ENCODE results near the gene P2RX1. TPM values are rescaled to one million over a fixed set of nuclear protein-coding genes. Genes with fewer than 3 reads are reported as not detected.
A peak's percentile ranks its signal among the peaks of the same experiment; 100 is the strongest.

Gene P2RX1
- total RNA-seq, 1 donor from 2014 or later = not detected

DNA sequence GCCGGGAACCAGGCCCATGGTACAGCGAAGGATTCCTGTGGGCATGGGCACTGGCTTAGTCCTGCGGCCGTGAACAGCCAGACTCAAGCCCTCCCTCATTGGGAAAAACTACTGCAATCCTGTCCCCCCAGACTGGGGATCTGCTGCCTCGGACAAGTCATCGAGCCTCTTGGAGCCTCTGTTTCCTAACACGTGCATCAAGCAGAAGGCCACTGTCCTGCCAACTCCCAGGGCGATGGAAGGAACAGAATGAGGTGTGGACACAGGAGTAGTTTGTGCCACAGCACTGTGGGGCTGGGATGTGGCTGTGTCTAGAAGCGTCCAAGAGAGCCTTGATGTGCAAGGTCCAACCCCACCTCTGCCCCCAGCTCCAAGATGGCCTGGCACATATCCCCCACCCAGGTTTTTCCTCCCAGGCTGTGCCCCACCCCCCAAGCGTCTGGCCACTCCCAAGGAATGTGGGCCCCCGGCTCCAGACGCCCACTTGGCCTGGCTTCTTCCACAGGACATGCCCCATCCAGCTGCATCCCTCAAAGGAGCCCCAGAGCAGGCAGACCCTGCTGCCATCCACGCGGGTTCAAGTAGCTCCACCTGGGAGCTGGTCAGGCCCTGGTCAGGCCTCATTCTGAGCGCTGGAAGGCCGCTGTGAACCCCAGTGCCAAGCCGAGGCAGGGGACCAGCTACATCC is 26.8 kb downstream of the P2RX1 start:
- DNase-seq (ENCODE audit: low read depth in 2 of 2) = no peak

DNA sequence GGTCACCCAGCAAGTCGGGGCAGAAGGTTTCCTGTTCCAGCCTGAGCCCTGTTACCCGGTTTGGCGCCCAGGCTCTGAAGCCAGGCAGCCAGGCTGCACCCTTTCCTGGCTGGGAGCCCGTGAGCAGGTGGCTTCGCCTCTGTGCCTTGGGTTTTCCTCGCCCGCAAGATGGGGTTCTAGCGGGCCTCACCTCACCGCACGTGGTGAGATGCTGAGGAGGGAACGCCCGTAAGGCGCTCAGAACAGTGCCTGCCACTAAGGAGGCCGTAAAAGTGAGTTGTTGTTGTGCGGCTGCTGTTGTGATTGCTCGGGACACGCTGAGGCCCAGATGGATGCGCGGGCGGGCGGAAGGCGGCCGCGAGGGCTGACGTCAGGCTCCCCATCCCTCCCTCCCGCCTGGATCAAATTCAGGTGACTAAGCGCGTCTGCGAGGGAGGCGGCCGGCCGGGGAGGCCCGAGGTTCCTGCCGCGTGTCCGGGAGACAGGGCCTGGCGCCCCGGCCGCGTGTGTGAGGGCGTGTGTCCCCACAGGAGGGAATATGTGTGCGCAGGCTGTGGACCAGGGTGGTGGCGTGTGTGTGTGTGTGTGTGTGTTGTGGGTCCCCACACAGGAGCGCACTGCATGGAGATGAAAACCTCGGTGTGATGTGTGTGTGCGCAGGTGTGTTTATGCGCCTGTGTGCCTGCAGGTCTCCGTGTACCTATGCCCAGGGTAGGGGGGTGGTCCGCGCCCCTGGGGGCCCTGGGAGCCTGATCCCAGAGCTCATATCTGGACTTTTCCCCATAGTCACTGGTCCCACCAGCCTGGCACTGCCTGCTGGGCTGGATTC is 27.7 kb downstream of the P2RX1 start:
- peak; percentile 87 to 90 for DNase-seq (ENCODE audit: low read depth in 2 of 2)

GRCh38 chr17:3887804-3888203 is 28.5 kb downstream of the P2RX1 start:
- peak in 1 of 2 donors; percentile 59 for DNase-seq (ENCODE audit: low read depth in 2 of 2)

GRCh38 chr17:3887394-3887793 is 28.9 kb downstream of the P2RX1 start:
- no peak for DNase-seq (ENCODE audit: low read depth in 2 of 2)

- DNase-seq (ENCODE audit: low read depth in 2 of 2) = peak; percentile 13 to 39
Measured at GRCh38 chr17:3886776-3887175, 29.5 kb downstream of the P2RX1 start.

DNA sequence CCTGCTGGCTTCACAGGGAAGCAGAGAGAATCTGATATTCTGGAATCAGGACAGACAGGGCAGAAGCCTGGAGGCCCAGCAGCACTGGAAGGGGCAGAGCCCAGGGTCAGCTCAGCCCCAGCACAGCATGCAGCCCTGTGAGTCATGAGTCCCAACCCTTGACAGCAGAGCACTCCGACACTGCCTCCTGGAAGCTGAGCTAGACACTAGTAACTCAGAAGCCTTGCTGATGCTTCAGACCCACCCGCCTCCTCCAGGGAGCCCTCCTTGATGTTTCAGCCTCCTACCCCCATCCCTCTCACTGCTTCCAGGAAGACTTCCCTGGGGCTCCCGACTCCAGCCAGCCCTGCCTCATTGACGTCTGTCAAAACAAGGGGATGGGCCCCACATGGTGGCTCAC is 30.3 kb downstream of the P2RX1 start:
- DNase-seq (ENCODE audit: low read depth in 2 of 2) = peak in 1 of 2 donors; percentile 61

GRCh38 chr17:3885271-3885670 is 31.0 kb downstream of the P2RX1 start:
- DNase-seq (ENCODE audit: low read depth in 2 of 2) = peak in 1 of 2 donors; percentile 46

DNA sequence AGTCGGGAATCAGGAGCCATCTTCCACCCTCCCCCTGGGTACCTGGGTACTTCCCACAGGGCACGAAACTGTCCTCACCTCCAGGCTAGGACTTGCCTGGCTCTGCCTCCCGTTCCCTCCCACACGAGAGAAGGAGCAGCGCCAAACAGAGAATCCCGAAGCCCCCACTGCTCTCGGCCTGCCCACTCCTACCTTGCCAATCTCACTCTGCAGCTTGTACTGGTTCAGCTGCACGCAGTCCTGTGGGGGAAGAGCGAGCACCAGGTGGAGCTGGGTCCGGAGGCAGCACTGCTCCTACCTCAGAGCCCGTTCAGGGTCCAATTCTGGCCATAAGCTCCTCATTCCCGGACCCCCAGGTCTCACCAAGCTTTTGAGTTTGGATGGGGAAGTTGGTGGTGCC is 32.1 kb downstream of the P2RX1 start:
- no peak for DNase-seq (ENCODE audit: low read depth in 2 of 2)

DNA sequence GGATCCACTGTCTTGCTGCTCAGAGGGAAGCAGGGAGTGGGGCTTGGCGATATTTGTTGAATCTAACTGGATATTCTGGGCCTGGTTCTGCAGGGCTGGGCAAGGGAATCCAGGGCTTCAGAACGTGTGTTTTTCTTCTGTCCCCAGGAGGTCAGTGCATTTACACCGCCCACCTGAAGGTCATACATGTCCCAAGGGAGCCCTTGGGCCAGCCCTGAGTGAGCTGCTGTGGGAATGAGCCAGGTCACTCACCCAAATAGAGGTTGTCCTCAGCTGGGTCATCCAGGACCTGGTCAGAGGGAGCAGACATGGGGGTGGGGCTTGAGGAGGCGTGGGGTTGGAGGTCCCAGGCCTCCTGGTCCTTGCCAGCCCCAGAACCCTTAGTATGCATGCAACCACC is 34.0 kb downstream of the P2RX1 start:
- no peak for DNase-seq (ENCODE audit: low read depth in 2 of 2)

GRCh38 chr17:3880983-3881382 is 35.3 kb downstream of the P2RX1 start:
- DNase-seq (ENCODE audit: low read depth in 2 of 2) = no peak

GRCh38 chr17:3879591-3880417 is 36.5 kb downstream of the P2RX1 start:
- DNase-seq (ENCODE audit: low read depth in 2 of 2) = no peak

DNA sequence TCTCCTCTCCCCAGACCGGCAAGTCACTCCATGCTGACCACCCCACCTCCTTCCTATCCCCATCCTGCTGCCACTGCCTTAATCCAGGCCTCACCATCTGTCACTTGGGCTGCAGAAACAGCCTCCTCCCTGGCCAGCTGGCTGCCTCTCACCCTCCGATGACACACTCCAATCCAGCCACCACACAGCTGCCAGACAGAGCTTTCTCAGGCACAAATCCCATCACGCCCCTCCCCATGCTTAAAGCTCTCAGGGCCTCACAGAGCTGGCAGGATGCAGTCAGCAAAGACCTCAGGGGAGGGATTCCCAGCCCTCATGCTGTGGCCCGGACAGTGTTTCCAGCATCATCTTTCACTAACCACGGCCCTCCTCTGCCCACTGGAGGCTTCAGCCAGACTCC is 37.1 kb downstream of the P2RX1 start:
- no peak for DNase-seq (ENCODE audit: low read depth in 2 of 2)

GRCh38 chr17:3877220-3877619 is 39.0 kb downstream of the P2RX1 start:
- DNase-seq (ENCODE audit: low read depth in 2 of 2) = no peak

GRCh38 chr17:3875317-3875716 is 40.9 kb downstream of the P2RX1 start:
- no peak for DNase-seq (ENCODE audit: low read depth in 2 of 2)

GRCh38 chr17:3873862-3874261 is 42.4 kb downstream of the P2RX1 start:
- no peak for DNase-seq (ENCODE audit: low read depth in 2 of 2)

- DNase-seq (ENCODE audit: low read depth in 2 of 2) = peak; percentile 43 to 60
Measured at GRCh38 chr17:3870871-3871306, 45.4 kb downstream of the P2RX1 start.

DNA sequence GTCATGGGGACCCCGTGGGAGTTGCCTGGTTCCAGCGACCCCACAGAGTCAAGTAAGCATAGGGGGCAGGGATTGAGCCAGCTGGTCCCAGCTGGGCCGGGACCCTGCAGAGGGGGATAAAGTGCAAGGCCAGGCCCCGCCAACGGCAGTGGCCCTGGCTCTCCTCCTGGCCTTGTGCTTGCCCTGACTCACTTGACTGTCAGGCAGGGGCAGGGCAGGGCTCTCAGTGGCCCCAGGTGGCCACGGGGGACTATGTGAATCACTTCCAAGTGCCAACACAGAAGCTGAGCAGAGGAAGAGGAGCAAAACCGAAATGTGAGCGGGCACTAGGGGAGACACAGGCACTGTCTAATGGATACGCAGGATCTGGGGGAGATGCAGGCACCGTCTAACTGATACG is 48.7 kb downstream of the P2RX1 start:
- no peak for DNase-seq (ENCODE audit: low read depth in 2 of 2)

GRCh38 chr17:3867106-3867505 is 49.2 kb downstream of the P2RX1 start:
- DNase-seq (ENCODE audit: low read depth in 2 of 2) = no peak

- DNase-seq (ENCODE audit: low read depth in 2 of 2) = no peak
Measured at GRCh38 chr17:3866276-3866675, 50.0 kb downstream of the P2RX1 start.

GRCh38 chr17:3865176-3865575 is 51.1 kb downstream of the P2RX1 start:
- peak in 1 of 2 donors; percentile 19 for DNase-seq (ENCODE audit: low read depth in 2 of 2)

DNA sequence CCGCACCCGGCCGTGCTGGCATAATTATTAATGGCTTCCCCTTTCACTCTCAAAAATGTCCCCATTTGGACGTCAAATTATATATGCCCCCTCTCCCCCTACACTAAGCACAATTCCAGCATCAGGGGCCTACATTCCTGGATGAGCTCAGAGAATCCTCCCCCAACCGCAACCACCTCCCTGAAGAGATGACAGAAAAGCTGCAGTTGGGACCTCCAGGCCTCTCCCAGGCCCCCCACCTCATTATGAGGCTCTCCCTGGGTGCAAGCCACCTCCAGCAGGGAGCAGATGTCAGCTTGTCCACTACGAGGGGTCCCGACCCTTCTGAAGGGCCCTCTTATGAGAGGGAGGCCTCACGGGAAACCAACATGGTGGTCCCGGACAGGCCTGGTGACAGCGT is 51.7 kb downstream of the P2RX1 start:
- no peak for DNase-seq (ENCODE audit: low read depth in 2 of 2)

Data from lung microvascular endothelial cell (primary cell).